HG02870 (cell line): ENCODE data around the gene ZFP36L1.

Source experiments
- ATAC-seq: cut with Tn5 transposase; IDR thresholded peaks from one replicate; pipeline ENCODE4 v1.9.1; 2021; ENCODE audit warnings: mild to moderate bottlenecking, moderate library complexity; ENCODE audit not compliant: unreplicated experiment

Gene ZFP36L1

GRCh38 chr14:68792979-68793733 lies at the start of gene ZFP36L1:
TSS of gene ZFP36L1 (minus strand) at chr14:68793067. CDS start at chr14:68792938, 129 bp downstream.
- ATAC-seq: no peak

GRCh38 chr14:68842298-68842697 lies 49.4 kb upstream of the ZFP36L1 start:
- ATAC-seq: no peak

- ATAC-seq: no peak
Measured at GRCh38 chr14:68841016-68841809, 48.3 kb upstream of the ZFP36L1 start.

GRCh38 chr14:68840454-68840853 lies 47.6 kb upstream of the ZFP36L1 start:
- peak; percentile 58 for ATAC-seq

GRCh38 chr14:68836082-68836481 lies 43.2 kb upstream of the ZFP36L1 start:
- no peak for ATAC-seq

- ATAC-seq: no peak
Measured at GRCh38 chr14:68834816-68835215, 41.9 kb upstream of the ZFP36L1 start.

GRCh38 chr14:68828698-68829097 lies 35.8 kb upstream of the ZFP36L1 start:
- no peak for ATAC-seq

- no peak for ATAC-seq
Measured at GRCh38 chr14:68825729-68826128, 32.9 kb upstream of the ZFP36L1 start.

GRCh38 chr14:68824517-68825347 lies 31.9 kb upstream of the ZFP36L1 start:
- ATAC-seq: no peak

- ATAC-seq: no peak
Measured at GRCh38 chr14:68824207-68824516, 31.3 kb upstream of the ZFP36L1 start.

GRCh38 chr14:68823434-68824206 lies 30.8 kb upstream of the ZFP36L1 start:
- ATAC-seq: no peak

GRCh38 chr14:68822926-68823325 lies 30.1 kb upstream of the ZFP36L1 start:
- ATAC-seq: no peak

- peak; percentile 65 for ATAC-seq
Measured at GRCh38 chr14:68822132-68822651, 29.3 kb upstream of the ZFP36L1 start.

- ATAC-seq: peak; percentile 29
Measured at GRCh38 chr14:68820999-68821683, 28.3 kb upstream of the ZFP36L1 start.

- ATAC-seq: no peak
Measured at GRCh38 chr14:68820536-68820935, 27.7 kb upstream of the ZFP36L1 start.

GRCh38 chr14:68820119-68820518 lies 27.3 kb upstream of the ZFP36L1 start:
- ATAC-seq: no peak

- no peak for ATAC-seq
Measured at GRCh38 chr14:68819260-68819691, 26.4 kb upstream of the ZFP36L1 start.

GRCh38 chr14:68817506-68818212 lies 24.8 kb upstream of the ZFP36L1 start:
- no peak for ATAC-seq

- no peak for ATAC-seq
Measured at GRCh38 chr14:68816943-68817430, 24.1 kb upstream of the ZFP36L1 start.
